ENCODE measurements around the gene CEP95. TPM values are rescaled to one million over a fixed set of nuclear protein-coding genes. Genes with fewer than 3 reads are reported as not detected.
A peak's percentile ranks its signal among the peaks of the same experiment; 100 is the strongest.

CEP95 gene
- total and polyA plus RNA-seq, 2 of the 13 experiments (the other 11 are each of a cell fraction or from before 2014, with no cell fraction given), result 65.9 to 68.8 TPM

DNA sequence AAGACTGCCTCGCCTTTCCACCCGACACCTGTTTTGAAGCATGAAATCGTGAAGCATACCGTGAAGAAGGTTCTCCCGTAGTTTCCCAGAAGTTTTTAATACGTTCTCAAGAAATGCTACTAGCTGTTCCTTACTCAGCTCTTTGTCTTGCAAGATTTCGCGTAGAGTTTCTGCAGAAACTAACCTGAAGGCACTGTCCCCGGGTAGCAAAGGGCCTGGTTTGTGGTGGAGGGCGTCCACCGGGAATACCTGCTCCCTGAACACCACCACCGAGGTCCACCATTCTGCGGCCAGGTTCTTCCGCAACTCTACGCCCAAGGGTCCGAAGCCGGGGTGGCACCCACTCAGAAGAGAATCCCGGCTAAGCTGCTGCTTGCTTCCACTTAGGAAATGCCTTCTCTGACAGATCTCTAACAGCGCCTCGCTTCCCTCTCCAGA lies 10.4 kb upstream of the CEP95 start (continued):
- TF ChIP-seq, protein P1, sequence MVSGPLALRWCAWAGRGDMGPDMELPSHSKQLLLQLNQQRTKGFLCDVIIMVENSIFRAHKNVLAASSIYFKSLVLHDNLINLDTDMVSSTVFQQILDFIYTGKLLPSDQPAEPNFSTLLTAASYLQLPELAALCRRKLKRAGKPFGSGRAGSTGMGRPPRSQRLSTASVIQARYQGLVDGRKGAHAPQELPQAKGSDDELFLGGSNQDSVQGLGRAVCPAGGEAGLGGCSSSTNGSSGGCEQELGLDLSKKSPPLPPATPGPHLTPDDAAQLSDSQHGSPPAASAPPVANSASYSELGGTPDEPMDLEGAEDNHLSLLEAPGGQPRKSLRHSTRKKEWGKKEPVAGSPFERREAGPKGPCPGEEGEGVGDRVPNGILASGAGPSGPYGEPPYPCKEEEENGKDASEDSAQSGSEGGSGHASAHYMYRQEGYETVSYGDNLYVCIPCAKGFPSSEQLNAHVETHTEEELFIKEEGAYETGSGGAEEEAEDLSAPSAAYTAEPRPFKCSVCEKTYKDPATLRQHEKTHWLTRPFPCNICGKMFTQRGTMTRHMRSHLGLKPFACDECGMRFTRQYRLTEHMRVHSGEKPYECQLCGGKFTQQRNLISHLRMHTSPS (CRISPR knock-in tag; IDR thresholded peaks at IDR 0.05; ENCODE audit: low read depth), result no peak
- peak; percentile 91; the same call in 1 of the 2 replicates for TF ChIP-seq ZNF296 (CRISPR knock-in tag; conservative IDR thresholded peaks at IDR 0.05)
- TF ChIP-seq, protein P2, sequence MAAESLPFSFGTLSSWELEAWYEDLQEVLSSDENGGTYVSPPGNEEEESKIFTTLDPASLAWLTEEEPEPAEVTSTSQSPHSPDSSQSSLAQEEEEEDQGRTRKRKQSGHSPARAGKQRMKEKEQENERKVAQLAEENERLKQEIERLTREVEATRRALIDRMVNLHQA (CRISPR knock-in tag; IDR thresholded peaks at IDR 0.05), result no peak
- no peak for TF ChIP-seq KLF11 (CRISPR knock-in tag; IDR thresholded peaks at IDR 0.05)
- TF ChIP-seq, protein P3, sequence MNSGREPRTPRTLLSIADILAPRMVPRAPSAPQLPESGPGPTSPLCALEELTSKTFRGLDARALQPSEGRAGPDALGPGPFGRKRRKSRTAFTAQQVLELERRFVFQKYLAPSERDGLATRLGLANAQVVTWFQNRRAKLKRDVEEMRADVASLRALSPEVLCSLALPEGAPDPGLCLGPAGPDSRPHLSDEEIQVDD (CRISPR knock-in tag; IDR thresholded peaks at IDR 0.05; ENCODE audit: borderline replicate concordance), result no peak
- TF ChIP-seq KMT2A (CRISPR knock-in tag; IDR thresholded peaks at IDR 0.05), result no peak
- TF ChIP-seq ZMYM2 (CRISPR knock-in tag; IDR thresholded peaks at IDR 0.05), result peak; percentile 61; the same call in 1 of the 2 replicates
- TF ChIP-seq SRY (CRISPR knock-in tag; IDR thresholded peaks at IDR 0.05), result no peak
- TF ChIP-seq ISX (CRISPR knock-in tag; conservative IDR thresholded peaks at IDR 0.05), result 0 out of 2 replicates have a peak, but pooled peaks have one; percentile 76
- peak; percentile 10 for TF ChIP-seq SRSF1 (optimal IDR thresholded peaks at IDR 0.05; ENCODE audit: low read depth, low read length)
- TF ChIP-seq REL (CRISPR knock-in tag; conservative IDR thresholded peaks at IDR 0.05), result peak; percentile 29; the same call in 1 of the 2 replicates
- TF ChIP-seq, protein P4, sequence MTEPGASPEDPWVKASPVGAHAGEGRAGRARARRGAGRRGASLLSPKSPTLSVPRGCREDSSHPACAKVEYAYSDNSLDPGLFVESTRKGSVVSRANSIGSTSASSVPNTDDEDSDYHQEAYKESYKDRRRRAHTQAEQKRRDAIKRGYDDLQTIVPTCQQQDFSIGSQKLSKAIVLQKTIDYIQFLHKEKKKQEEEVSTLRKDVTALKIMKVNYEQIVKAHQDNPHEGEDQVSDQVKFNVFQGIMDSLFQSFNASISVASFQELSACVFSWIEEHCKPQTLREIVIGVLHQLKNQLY (CRISPR knock-in tag; IDR thresholded peaks at IDR 0.05), result no peak

Data from HepG2 (cell line).